HG03521 (cell line): ENCODE results near the gene PPM1G.

Source experiments
- ATAC-seq: cut with Tn5 transposase; IDR thresholded peaks from one replicate; pipeline ENCODE4 v1.9.1; 2021; ENCODE audit warnings: mild to moderate bottlenecking, moderate library complexity; ENCODE audit not compliant: unreplicated experiment

Gene PPM1G

GRCh38 chr2:27336173-27336572, 73.2 kb downstream of the PPM1G start:
- no peak for ATAC-seq

- no peak for ATAC-seq
These were observed 74.1 kb downstream of the PPM1G start for GRCh38 chr2:27335311-27335710.
